GM13977 (cell line): ENCODE results near the gene INTS14.

Source experiments
- DNase-seq: peaks from one replicate; pipeline ENCODE4 v3.0.0; 2012; ENCODE audit warnings: low spot score
- CTCF ChIP-seq: IDR thresholded peaks from 2 replicates; pipeline ENCODE4 v1.5.1; 2012; ENCODE audit warnings: mild to moderate bottlenecking, control low read depth; ENCODE audit not compliant: insufficient read depth; ENCODE audit errors: extremely low read depth, missing control alignments
- in situ Hi-C: fragments of 300-500 bp; cut with MboI; formaldehyde crosslinking; loops from one replicate; pipeline ENCODE4 v1.12.0; 2022; ENCODE audit warnings: low sequenced_read_pairs, low pct_unique_long_range_greater_than_20kb, mixed read lengths, inconsistent platforms; ENCODE audit not compliant: unreplicated experiment

Gene INTS14

GRCh38 chr15:65610871-65611718 lies at the start of gene INTS14:
Gene INTS14, minus strand, starts transcription at chr15:65611131. Its CDS starts 3,751 bp downstream, at chr15:65607380.
- DNase-seq, result peak; percentile 96
- TF ChIP-seq CTCF, result peak; percentile 84
- in situ Hi-C loops, result no loop called here

GRCh38 chr15:65659502-65660052 lies 48.6 kb upstream of the INTS14 start:
- in situ Hi-C loops, result no loop called here
- no peak for DNase-seq
- no peak for TF ChIP-seq CTCF

- no peak for TF ChIP-seq CTCF
- no peak for DNase-seq
- in situ Hi-C loops, result no loop called here
These were observed 44.5 kb upstream of the INTS14 start for GRCh38 chr15:65655457-65655856.

- in situ Hi-C loops, result no loop called here
- TF ChIP-seq CTCF, result no peak
- no peak for DNase-seq
These were observed 44.1 kb upstream of the INTS14 start for GRCh38 chr15:65655026-65655425.

- in situ Hi-C loops, result no loop called here
- TF ChIP-seq CTCF, result no peak
- no peak for DNase-seq
These were observed 43.0 kb upstream of the INTS14 start for GRCh38 chr15:65653801-65654521.

- no peak for TF ChIP-seq CTCF
- DNase-seq, result no peak
- in situ Hi-C loops, result no loop called here
These were observed 42.4 kb upstream of the INTS14 start for GRCh38 chr15:65653341-65653740.
